Measurements from ENCODE around the gene GSTCD. TPM values are rescaled to one million over a fixed set of nuclear protein-coding genes. Genes with fewer than 3 reads are reported as not detected.

GSTCD gene
- total and polyA plus RNA-seq, 2 donors (not counting 1 experiment from before 2014, with no cell fraction given), result 8.5 to 10.9 TPM

DNA sequence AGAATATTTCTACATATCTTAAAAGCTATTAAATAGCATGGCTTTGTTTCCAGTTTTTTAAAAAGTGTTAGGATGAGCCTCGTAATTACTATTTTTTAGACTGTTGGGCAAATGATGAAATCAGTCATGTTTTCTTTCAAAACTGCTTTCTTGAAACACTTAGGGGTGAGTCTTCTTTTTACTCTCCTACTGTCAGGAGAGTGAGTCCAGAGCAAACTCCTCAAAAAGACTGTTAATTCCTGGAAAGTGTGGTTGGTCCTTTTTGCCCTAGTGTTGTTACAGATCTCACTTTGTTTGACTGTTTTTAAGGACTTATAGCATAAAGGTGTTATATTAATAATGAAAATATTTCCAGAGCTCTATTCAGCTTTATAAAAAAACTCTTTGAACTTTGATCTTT lies 6.3 kb downstream of the GSTCD start:
- Histone ChIP-seq H3K79me2 (ENCODE audit: control insufficient read depth, insufficient read depth, low read length) (peaks cover 12% of the 10 kb centered on the region), H2AFZ (ENCODE audit: low read length) (peak overlapping the region; percentile 40), H3K36me3 (ENCODE audit: control insufficient read depth, insufficient read depth, low read length) (no peaks in the 10 kb centered on the region), H3K27ac (ENCODE audit: insufficient read depth, low read length) (no peak overlapping the region), H3K9ac (ENCODE audit: insufficient read depth, low read length) (no peak overlapping the region), H3K4me2 (ENCODE audit: extremely low read depth, insufficient read depth, low read length) (no peak overlapping the region), H3K4me1 (ENCODE audit: control insufficient read depth, extremely low read depth, insufficient read depth, low read length) (peaks cover 7% of the 10 kb centered on the region), H3K9me3 (ENCODE audit: control insufficient read depth, insufficient read depth, low read depth, low read length) (no peaks in the 10 kb centered on the region), H3K27me3 (ENCODE audit: control insufficient read depth, insufficient read depth, low read length) (no peaks in the 10 kb centered on the region), H3K4me3 (replicated peaks in 1 of 4; ENCODE audit: control extremely low read depth in 1 of 4, insufficient read depth in 1 of 4, low read depth in 3 of 4, low read length in 4 of 4) (no peak overlapping the region), H4K20me1 (ENCODE audit: control insufficient read depth, extremely low read depth, insufficient read depth, low read length) (no peaks in the 10 kb centered on the region)
- DNase-seq (ENCODE audit: low read depth in 2 of 2), result peak in 1 of 2 donors; percentile 16
- no peak for TF ChIP-seq EZH2 (IDR thresholded peaks at IDR 0.05; ENCODE audit: low read length, missing control alignments)
- TF ChIP-seq, protein P1, sequence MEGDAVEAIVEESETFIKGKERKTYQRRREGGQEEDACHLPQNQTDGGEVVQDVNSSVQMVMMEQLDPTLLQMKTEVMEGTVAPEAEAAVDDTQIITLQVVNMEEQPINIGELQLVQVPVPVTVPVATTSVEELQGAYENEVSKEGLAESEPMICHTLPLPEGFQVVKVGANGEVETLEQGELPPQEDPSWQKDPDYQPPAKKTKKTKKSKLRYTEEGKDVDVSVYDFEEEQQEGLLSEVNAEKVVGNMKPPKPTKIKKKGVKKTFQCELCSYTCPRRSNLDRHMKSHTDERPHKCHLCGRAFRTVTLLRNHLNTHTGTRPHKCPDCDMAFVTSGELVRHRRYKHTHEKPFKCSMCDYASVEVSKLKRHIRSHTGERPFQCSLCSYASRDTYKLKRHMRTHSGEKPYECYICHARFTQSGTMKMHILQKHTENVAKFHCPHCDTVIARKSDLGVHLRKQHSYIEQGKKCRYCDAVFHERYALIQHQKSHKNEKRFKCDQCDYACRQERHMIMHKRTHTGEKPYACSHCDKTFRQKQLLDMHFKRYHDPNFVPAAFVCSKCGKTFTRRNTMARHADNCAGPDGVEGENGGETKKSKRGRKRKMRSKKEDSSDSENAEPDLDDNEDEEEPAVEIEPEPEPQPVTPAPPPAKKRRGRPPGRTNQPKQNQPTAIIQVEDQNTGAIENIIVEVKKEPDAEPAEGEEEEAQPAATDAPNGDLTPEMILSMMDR (conservative IDR thresholded peaks at IDR 0.05 in 1 of 2, IDR thresholded peaks at IDR 0.05 in 1 of 2; ENCODE audit: low read depth in 1 of 2, low read length in 2 of 2), result no peak

DNA sequence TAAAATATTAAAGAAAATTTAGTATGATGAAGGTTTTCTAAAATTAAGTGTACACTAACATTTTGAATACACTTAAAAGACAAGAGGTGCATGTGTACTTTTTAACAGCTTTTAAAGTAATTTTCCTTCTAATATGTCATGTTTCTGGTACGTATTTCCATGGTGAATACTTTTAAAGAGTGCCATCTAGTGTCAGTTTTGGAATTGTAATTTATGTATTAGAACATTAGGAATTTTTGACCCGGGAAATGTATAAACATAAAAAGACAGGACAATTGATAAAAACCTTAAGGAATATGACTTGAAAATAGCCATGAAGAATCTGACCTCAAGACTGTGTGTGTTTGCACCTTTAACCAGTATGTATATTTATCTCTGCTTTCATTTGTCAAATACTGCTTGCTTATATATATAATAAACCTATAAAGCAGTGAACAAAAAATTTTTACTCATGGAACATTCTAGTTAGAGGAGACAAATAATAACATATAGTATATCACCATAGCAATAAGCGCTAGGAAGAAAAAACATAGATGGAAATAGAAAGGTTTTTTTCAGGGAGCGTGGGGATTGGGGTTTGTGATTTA lies 7.2 kb downstream of the GSTCD start:
- no peaks in the 10 kb centered on the region for H3K27me3 ChIP-seq (ENCODE audit: control insufficient read depth, insufficient read depth, low read length)
- H3K4me1 ChIP-seq (ENCODE audit: control insufficient read depth, extremely low read depth, insufficient read depth, low read length), result peaks cover 7% of the 10 kb centered on the region
- no peak overlapping the region for H3K9ac ChIP-seq (ENCODE audit: insufficient read depth, low read length)
- peaks cover 8% of the 10 kb centered on the region for H3K79me2 ChIP-seq (ENCODE audit: control insufficient read depth, insufficient read depth, low read length)
- TF ChIP-seq, protein P1 (conservative IDR thresholded peaks at IDR 0.05 in 1 of 2, IDR thresholded peaks at IDR 0.05 in 1 of 2; ENCODE audit: low read depth in 1 of 2, low read length in 2 of 2), result peak in 1 of 2 donors; percentile 27
- TF ChIP-seq EZH2 (IDR thresholded peaks at IDR 0.05; ENCODE audit: low read length, missing control alignments), result no peak
- H3K4me3 ChIP-seq (replicated peaks in 1 of 4; ENCODE audit: control extremely low read depth in 1 of 4, insufficient read depth in 1 of 4, low read depth in 3 of 4, low read length in 4 of 4), result no peak overlapping the region
- no peaks in the 10 kb centered on the region for H3K9me3 ChIP-seq (ENCODE audit: control insufficient read depth, insufficient read depth, low read depth, low read length)
- no peaks in the 10 kb centered on the region for H4K20me1 ChIP-seq (ENCODE audit: control insufficient read depth, extremely low read depth, insufficient read depth, low read length)
- no peaks in the 10 kb centered on the region for H3K36me3 ChIP-seq (ENCODE audit: control insufficient read depth, insufficient read depth, low read length)
- no peak overlapping the region for H3K27ac ChIP-seq (ENCODE audit: insufficient read depth, low read length)
- DNase-seq (ENCODE audit: low read depth in 2 of 2), result peak; percentile 27 to 68
- no peak overlapping the region for H3K4me2 ChIP-seq (ENCODE audit: extremely low read depth, insufficient read depth, low read length)
- H2AFZ ChIP-seq (ENCODE audit: low read length), result no peak overlapping the region

DNA sequence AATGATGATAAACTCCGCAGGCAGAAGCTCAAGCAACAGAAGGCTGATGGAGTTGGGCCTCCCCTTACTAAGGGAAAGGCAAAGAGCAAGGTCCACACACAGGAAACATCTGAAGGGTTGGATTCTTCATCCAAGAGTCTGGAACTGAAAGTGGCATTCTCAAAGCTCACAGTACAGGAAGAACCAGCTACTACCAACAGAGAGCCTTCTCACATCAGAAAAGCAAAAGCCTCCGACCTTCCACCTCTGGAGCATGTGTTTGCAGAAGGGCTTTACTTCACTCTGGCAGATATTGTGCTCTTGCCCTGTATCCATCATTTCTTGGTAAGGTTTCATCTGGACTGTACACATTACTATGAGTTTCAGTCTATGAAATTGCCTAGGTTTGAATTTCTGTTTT lies 10.6 kb downstream of the GSTCD start:
- H3K4me1 ChIP-seq (ENCODE audit: control insufficient read depth, extremely low read depth, insufficient read depth, low read length), result peaks cover under 1% of the 10 kb centered on the region

More for the DNA sequence above, 10.6 kb downstream of the GSTCD start:
- no peaks in the 10 kb centered on the region for H3K9me3 ChIP-seq (ENCODE audit: control insufficient read depth, insufficient read depth, low read depth, low read length)
- no peaks in the 10 kb centered on the region for H3K36me3 ChIP-seq (ENCODE audit: control insufficient read depth, insufficient read depth, low read length)
- no peak overlapping the region for H3K9ac ChIP-seq (ENCODE audit: insufficient read depth, low read length)
- no peak overlapping the region for H3K4me3 ChIP-seq (replicated peaks in 1 of 4; ENCODE audit: control extremely low read depth in 1 of 4, insufficient read depth in 1 of 4, low read depth in 3 of 4, low read length in 4 of 4)
- no peak overlapping the region for H3K4me2 ChIP-seq (ENCODE audit: extremely low read depth, insufficient read depth, low read length)
- H3K27me3 ChIP-seq (ENCODE audit: control insufficient read depth, insufficient read depth, low read length), result no peaks in the 10 kb centered on the region
- DNase-seq (ENCODE audit: low read depth in 2 of 2), result no peak
- peaks cover 2% of the 10 kb centered on the region for H3K79me2 ChIP-seq (ENCODE audit: control insufficient read depth, insufficient read depth, low read length)
- H3K27ac ChIP-seq (ENCODE audit: insufficient read depth, low read length), result no peak overlapping the region
- no peak overlapping the region for H2AFZ ChIP-seq (ENCODE audit: low read length)
- TF ChIP-seq EZH2 (IDR thresholded peaks at IDR 0.05; ENCODE audit: low read length, missing control alignments), result no peak
- TF ChIP-seq, protein P1 (conservative IDR thresholded peaks at IDR 0.05 in 1 of 2, IDR thresholded peaks at IDR 0.05 in 1 of 2; ENCODE audit: low read depth in 1 of 2, low read length in 2 of 2), result no peak
- H4K20me1 ChIP-seq (ENCODE audit: control insufficient read depth, extremely low read depth, insufficient read depth, low read length), result no peaks in the 10 kb centered on the region

Measured in fibroblast of lung (primary cell).